HG02852 (cell line): ENCODE results near the gene PRKCE.

Experiments
- ATAC-seq: cut with Tn5 transposase; IDR thresholded peaks from one replicate; pipeline ENCODE4 v1.9.1; 2021; ENCODE audit warnings: mild to moderate bottlenecking, moderate library complexity; ENCODE audit not compliant: unreplicated experiment

The PRKCE gene

GRCh38 chr2:45664635-45665261 is 13.3 kb downstream of the PRKCE start:
- ATAC-seq, result peak; percentile 75

DNA sequence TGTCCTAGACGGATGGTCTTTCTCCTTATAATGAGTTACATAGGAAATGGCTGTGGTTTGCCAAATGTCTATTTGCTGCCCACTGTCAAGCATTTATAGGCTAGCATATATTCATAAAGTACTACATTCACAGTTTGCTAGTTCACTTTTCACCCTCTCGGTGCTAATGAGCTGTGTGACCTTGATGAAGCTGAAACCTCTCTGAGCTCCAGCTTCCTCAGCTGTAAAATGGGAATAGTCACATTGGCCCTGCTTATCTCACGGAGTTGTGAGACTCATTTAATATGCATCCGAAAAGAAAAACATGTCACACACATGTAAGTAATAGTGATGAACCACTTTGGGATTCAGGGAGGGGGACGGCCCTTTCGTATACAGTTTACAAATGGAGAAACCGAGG is 17.0 kb downstream of the PRKCE start:
- no peak for ATAC-seq

DNA sequence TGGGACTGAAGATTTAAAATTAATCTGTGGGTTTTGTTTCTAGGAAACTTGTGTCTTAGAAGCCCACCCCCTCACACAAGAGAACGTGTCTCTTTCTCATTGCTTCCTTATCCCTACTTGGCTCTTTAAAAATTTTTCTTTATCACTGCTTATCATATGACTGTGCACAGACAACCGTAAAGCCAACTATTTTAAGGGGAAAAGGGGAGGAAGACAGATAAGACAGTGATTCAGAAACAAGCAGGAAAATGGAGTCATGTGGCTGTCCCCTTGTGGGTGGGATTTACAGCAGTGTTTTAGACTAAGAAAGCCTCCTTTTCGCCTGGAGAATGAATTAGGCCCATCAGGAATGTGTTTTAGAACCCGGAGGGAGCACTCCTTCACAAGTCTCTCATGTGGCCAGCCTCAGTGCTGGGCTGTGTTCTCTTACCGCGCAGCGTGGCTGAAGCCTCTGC is 17.6 kb downstream of the PRKCE start:
- no peak for ATAC-seq

DNA sequence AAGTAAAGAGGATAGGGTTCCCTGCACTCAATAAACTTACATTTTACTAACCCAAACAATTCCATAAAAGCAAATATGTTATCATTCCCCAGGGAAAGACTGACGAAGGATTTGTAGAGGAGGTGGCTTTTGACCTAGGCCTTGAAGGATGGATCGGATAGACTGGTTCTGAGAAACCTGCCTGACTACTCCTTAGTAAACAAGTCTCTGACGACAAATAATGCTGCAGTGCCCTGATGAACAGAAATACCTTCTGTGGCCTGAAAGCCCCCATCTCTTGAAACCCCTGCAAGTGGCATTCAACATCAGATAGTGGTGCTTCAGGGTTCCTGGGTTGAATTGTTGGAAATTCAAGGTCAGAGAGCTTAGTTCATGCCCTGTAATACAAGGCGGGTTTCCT is 19.2 kb downstream of the PRKCE start:
- no peak for ATAC-seq

DNA sequence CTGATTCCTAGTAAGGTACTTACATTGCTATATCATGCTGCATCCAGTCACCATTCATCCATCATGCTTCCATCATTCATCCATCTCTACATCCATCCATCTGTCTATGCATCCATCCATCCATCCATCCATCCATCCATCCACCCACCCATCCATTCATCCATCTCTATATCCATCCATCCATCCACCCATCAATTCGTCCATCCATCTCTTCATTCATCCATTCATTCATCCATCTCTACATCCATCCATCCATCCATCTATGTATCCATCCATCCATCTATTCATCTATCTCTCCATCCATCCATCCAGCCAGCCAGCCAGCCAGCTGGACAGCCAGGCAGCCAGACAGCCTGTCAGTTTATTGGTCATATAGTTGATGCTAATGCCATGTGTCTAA is 20.7 kb downstream of the PRKCE start:
- ATAC-seq, result no peak

- no peak for ATAC-seq
These were observed 22.8 kb downstream of the PRKCE start for GRCh38 chr2:45674035-45674816.

GRCh38 chr2:45675263-45675812 is 23.9 kb downstream of the PRKCE start:
- ATAC-seq, result no peak

- ATAC-seq, result no peak
These were observed 24.6 kb downstream of the PRKCE start for GRCh38 chr2:45676088-45676487.

DNA sequence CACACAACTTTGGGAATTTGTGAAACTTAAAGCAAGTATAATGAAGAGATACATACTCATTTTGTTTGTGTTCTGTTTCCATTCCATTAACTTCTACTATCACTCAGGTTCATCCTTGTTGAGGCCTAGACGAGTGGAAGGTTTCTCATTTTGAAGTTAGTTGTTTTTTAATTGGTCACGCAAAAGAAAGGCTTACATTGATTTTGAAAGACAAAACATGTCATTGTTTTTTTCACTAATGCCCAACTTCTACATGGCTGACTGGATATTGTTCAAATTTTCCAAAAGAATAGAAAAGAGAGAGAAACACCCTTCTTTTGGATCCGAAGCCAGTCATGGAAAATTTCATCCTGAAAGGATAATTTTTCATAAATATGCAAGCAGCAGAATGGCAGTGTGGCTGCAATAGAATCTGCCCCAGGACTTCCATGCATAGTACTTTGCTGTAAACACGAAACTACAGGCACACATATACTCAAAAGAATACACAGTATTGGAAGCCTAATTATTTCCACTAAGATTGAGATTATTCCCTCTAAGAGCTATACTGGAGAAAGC is 27.4 kb downstream of the PRKCE start:
- ATAC-seq, result no peak

DNA sequence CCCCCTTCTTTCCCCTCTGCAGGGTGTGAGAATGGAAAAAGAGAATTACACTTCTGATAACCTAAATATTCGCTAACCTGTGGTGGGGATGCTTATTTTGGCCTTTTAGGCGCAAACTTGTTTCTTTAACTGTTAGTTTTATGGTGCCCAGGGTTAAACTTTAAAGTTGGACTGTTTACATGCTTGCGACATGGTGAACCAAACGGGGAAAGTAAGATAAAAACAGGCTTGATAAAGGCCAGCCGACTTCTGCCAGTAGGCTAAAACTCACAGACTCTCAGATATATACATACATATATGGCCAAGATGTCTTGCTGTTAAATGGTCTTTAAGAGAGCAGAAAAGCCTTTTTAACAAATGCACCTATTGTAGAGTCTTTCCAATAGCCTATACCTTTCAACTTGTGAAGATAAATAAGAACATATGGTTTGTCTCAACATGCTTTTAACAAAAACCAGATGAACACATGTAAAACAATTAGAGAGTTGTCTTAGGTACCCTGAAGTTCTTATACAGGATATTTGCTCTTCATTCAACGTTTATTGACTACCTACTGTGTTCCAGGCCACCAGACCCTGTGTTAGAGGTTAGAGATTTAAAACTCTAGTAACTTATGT is 29.0 kb downstream of the PRKCE start:
- ATAC-seq, result no peak

DNA sequence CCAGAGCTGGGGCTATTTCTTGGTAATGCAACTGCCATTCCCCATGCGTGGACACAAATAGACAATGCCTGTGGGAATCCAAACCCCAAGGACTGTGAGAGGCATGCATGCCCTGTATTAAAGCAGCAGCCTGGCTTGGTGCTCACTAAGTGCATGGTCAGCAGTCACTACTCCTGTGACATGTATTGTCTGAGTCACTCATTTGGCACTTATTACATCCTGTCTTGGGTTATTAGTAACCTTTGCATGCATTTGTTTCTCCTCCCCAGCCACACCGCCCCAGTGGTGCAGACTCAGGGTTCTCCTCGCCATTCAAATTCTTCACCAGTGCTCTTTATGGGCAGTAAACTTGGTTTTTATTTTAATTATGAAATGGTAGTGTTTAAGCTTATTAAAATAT is 30.2 kb downstream of the PRKCE start:
- ATAC-seq, result no peak

DNA sequence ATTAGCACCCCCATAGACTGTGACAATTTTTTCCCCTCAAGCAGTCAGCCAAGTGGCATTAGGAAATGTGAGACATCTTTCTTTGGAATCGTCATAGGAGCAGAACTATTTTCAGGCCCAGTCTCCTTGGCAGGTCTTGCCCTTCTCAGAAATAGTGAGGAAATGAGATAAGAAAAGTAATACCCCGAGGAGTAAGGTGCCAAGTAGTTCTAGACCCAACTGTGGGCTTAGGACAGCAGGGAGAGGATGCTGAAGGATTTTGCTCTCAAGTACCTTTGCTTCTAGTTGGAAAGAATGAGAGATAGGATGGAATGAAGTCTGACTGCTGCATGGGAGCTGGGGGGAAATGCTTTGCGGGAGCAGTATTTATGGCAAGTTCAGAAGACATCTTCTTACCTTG is 31.8 kb downstream of the PRKCE start:
- no peak for ATAC-seq

GRCh38 chr2:45684756-45685155 is 33.3 kb downstream of the PRKCE start:
- ATAC-seq, result no peak

DNA sequence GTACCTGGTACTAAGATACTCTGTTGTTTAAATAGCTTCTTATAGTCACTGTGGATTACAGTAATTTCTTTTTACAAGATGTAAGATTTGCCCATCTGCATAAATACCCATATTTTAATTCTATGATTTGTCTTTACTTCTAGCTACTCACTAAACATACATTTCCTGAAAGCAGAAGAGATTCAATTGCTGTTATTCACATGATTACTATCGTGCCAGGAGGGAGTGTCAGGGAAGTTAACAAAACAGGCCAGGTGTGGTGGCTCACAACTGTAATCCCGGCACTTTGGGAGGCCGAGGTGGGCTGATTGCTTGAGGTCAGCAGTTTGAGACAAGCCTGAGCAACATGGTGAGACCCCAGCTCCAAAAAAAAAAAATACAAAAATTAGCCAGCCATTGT is 33.8 kb downstream of the PRKCE start:
- no peak for ATAC-seq

GRCh38 chr2:45687964-45688363 is 36.5 kb downstream of the PRKCE start:
- no peak for ATAC-seq

- no peak for ATAC-seq
These were observed 37.2 kb downstream of the PRKCE start for GRCh38 chr2:45688479-45689298.

GRCh38 chr2:45690231-45690630 is 38.8 kb downstream of the PRKCE start:
- no peak for ATAC-seq

GRCh38 chr2:45691171-45691999 is 39.9 kb downstream of the PRKCE start:
- ATAC-seq, result peak; percentile 60

GRCh38 chr2:45692566-45692965 is 41.1 kb downstream of the PRKCE start:
- no peak for ATAC-seq
